DMS114 treated with DMSO at 0.1 percent for 48 hours (cell line): ENCODE measurements around the gene COL4A2.

ENCODE experiments used
- DNase-seq: peaks from one replicate; lab custom pipeline; 2025; ENCODE audit not compliant: unreplicated experiment; lab: John Stamatoyannopoulos, UW

The COL4A2 gene

GRCh38 chr13:110414931-110415330 is 107.8 kb downstream of the COL4A2 start:
- no peak for DNase-seq

- no peak for DNase-seq
Measured at GRCh38 chr13:110415669-110416068, 108.6 kb downstream of the COL4A2 start.

- DNase-seq = no peak
Measured at GRCh38 chr13:110416131-110417025, 109.3 kb downstream of the COL4A2 start.

GRCh38 chr13:110418944-110419343 is 111.9 kb downstream of the COL4A2 start:
- no peak for DNase-seq

GRCh38 chr13:110419381-110419791 is 112.3 kb downstream of the COL4A2 start:
- DNase-seq = no peak

- DNase-seq = no peak
Measured at GRCh38 chr13:110419946-110420345, 112.9 kb downstream of the COL4A2 start.

- DNase-seq = no peak
Measured at GRCh38 chr13:110420626-110421025, 113.5 kb downstream of the COL4A2 start.

- DNase-seq = no peak
Measured at GRCh38 chr13:110421061-110421460, 114.0 kb downstream of the COL4A2 start.

GRCh38 chr13:110421696-110422385 is 114.8 kb downstream of the COL4A2 start:
- DNase-seq = no peak

- DNase-seq = no peak
Measured at GRCh38 chr13:110422913-110423688, 116.0 kb downstream of the COL4A2 start.

- no peak for DNase-seq
Measured at GRCh38 chr13:110423689-110424302, 116.7 kb downstream of the COL4A2 start.

- no peak for DNase-seq
Measured at GRCh38 chr13:110424569-110425443, 117.7 kb downstream of the COL4A2 start.

GRCh38 chr13:110425444-110425780 is 118.3 kb downstream of the COL4A2 start:
- DNase-seq = no peak

- no peak for DNase-seq
Measured at GRCh38 chr13:110426735-110427134, 119.7 kb downstream of the COL4A2 start.

GRCh38 chr13:110428313-110428712 is 121.2 kb downstream of the COL4A2 start:
- no peak for DNase-seq

- no peak for DNase-seq
Measured at GRCh38 chr13:110430391-110431336, 123.6 kb downstream of the COL4A2 start.

- no peak for DNase-seq
Measured at GRCh38 chr13:110431425-110432294, 124.6 kb downstream of the COL4A2 start.

GRCh38 chr13:110432522-110432921 is 125.4 kb downstream of the COL4A2 start:
- no peak for DNase-seq
